NCI-H1048 (cell line): ENCODE measurements around the gene MIS12.

ENCODE experiments used
- DNase-seq: peaks from one replicate; lab custom pipeline; 2025; lab: John Stamatoyannopoulos, UW

MIS12 gene

DNA sequence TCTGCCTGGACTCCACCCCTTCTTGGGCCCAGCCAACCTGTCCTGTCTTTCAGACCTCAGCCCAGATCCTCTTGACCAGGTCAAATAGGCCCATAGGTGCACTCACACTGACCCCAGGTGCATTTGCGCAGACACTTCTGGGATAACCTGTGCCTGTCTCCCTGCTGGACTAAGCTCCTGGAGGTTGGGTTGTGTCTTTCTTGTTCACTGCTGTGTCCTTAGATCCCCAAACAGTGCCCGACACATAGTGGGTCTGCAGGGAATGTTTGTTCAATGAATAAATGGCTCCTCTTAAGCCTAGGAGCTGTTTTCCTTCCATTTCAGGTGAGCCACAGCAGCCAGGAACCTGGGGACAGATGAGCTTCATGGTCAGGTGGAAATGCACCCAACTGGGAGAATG is 49.1 kb downstream of the MIS12 start:
- no peak for DNase-seq

DNA sequence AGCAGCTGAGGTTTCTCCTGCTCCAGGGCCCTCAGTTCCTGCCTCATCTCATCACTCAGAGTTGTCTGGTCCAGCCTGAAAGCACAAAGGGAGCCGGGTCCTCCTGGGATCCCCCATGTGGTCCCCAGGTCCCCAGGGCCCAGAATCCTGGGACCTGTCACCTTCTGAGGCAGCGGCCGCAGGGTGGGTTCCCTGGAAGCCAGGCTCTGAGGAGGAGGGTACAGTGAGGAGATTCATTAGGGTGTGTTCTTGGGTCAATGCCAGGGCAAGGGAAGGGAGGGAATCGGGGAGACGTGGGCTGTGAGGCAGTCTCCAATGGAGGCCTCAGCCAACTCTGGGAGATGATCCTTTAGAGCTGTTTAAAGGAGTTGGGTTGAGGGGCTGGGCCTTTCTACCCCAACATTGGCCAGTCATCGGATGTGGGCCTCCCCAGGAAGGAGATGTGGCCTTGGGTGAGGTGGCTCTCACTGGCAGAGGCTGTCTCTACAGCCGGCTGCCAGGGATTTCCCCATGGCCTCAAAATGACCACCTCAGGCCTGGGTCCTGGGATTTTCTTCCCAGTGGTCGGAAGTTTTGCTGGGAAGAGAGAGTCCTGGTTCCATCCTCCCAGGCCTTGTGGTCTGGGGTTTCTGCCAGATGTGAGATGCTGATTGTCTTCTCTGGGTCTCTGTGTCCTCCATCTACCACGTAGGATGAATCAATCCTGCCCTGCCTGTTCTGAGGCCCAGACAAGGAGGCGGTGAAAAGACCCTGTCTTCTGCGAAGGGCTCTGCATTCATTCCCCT is 50.7 kb downstream of the MIS12 start:
- no peak for DNase-seq

DNA sequence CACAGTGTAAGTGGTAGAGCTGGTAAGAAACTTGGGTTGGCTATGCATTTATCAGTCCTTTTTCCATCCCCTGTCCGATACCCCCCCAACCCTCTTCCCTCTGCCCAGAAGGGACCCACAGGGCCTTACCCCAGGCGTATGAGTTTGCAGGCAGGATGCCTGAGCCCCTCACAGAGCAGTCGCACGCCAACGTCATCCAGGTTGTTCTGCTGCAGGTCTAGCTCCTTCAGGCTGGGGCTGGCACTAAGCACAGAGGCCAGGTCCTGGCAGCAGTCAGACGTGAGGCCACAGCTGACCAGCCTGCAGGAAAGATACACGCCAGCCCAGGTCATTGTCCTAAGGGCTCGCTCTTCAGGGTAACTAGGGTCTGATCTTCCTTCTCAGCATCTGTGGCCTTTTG is 52.9 kb downstream of the MIS12 start:
- no peak for DNase-seq

- no peak for DNase-seq
Measured at GRCh38 chr17:5540321-5540720, 54.0 kb downstream of the MIS12 start.
